ENCODE measurements around the gene TEAD4.

TEAD4 gene

GRCh38 chr12:2960996-2961616, 1.9 kb downstream of the TEAD4 start:
- no peak for DNase-seq

GRCh38 chr12:2961705-2962104, 2.5 kb downstream of the TEAD4 start:
- no peak for DNase-seq

GRCh38 chr12:2963154-2963759, 4.1 kb downstream of the TEAD4 start:
- no peak for DNase-seq

- DNase-seq = no peak
Observed at GRCh38 chr12:2963760-2964292, 4.6 kb downstream of the TEAD4 start.

GRCh38 chr12:2967651-2968050, 8.5 kb downstream of the TEAD4 start:
- no peak for DNase-seq

- DNase-seq = no peak
Observed at GRCh38 chr12:2970744-2971143, 11.5 kb downstream of the TEAD4 start.

- no peak for DNase-seq
Observed at GRCh38 chr12:2973566-2973965, 14.4 kb downstream of the TEAD4 start.

- no peak for DNase-seq
Observed at GRCh38 chr12:2974560-2974971, 15.4 kb downstream of the TEAD4 start.

- DNase-seq = no peak
Observed at GRCh38 chr12:2976581-2976996, 17.4 kb downstream of the TEAD4 start.

- DNase-seq = no peak
Observed at GRCh38 chr12:2977776-2978175, 18.6 kb downstream of the TEAD4 start.

GRCh38 chr12:2979806-2980205, 20.6 kb downstream of the TEAD4 start:
- DNase-seq = no peak

- no peak for DNase-seq
Observed at GRCh38 chr12:2980630-2981029, 21.4 kb downstream of the TEAD4 start.

- no peak for DNase-seq
Observed at GRCh38 chr12:2982361-2982760, 23.2 kb downstream of the TEAD4 start.

GRCh38 chr12:2984249-2984648, 25.1 kb downstream of the TEAD4 start:
- DNase-seq = no peak

- no peak for DNase-seq
Observed at GRCh38 chr12:2984698-2985097, 25.5 kb downstream of the TEAD4 start.

GRCh38 chr12:2986876-2987275, 27.7 kb downstream of the TEAD4 start:
- DNase-seq = no peak

GRCh38 chr12:2988494-2988893, 29.3 kb downstream of the TEAD4 start:
- DNase-seq = no peak

- DNase-seq = no peak
Observed at GRCh38 chr12:2992724-2993123, 33.5 kb downstream of the TEAD4 start.

GRCh38 chr12:2997989-2998670, 38.9 kb downstream of the TEAD4 start:
- DNase-seq = no peak

GRCh38 chr12:2998789-2999264, 39.6 kb downstream of the TEAD4 start:
- no peak for DNase-seq

- no peak for DNase-seq
Observed at GRCh38 chr12:2999265-2999841, 40.2 kb downstream of the TEAD4 start.

GRCh38 chr12:3000548-3001275, 41.5 kb downstream of the TEAD4 start:
- DNase-seq = no peak

GRCh38 chr12:3002646-3003045, 43.4 kb downstream of the TEAD4 start:
- DNase-seq = no peak
